Putamen (tissue), 1 donor: ENCODE results near the gene SYNDIG1.

Experiments
- DNase-seq: peaks from one replicate; pipeline ENCODE4 v3.0.0-alpha.2; 2016; ENCODE audit warnings: low spot score

The SYNDIG1 gene

GRCh38 chr20:24694157-24694726 is 224.8 kb downstream of the SYNDIG1 start:
- DNase-seq, result no peak

GRCh38 chr20:24694727-24695528 is 225.5 kb downstream of the SYNDIG1 start:
- DNase-seq, result no peak

- no peak for DNase-seq
Observed at GRCh38 chr20:24695529-24696225, 226.2 kb downstream of the SYNDIG1 start.

- no peak for DNase-seq
Observed at GRCh38 chr20:24696396-24696795, 227.0 kb downstream of the SYNDIG1 start.

GRCh38 chr20:24697411-24697810 is 228.0 kb downstream of the SYNDIG1 start:
- DNase-seq, result no peak

- no peak for DNase-seq
Observed at GRCh38 chr20:24698189-24698588, 228.8 kb downstream of the SYNDIG1 start.

GRCh38 chr20:24698706-24699206 is 229.3 kb downstream of the SYNDIG1 start:
- DNase-seq, result no peak

- peak; percentile 77 for DNase-seq
Observed at GRCh38 chr20:24699321-24700165, 230.1 kb downstream of the SYNDIG1 start.

- no peak for DNase-seq
Observed at GRCh38 chr20:24700166-24700860, 230.9 kb downstream of the SYNDIG1 start.

- DNase-seq, result no peak
Observed at GRCh38 chr20:24701027-24701426, 231.6 kb downstream of the SYNDIG1 start.

GRCh38 chr20:24701668-24702067 is 232.2 kb downstream of the SYNDIG1 start:
- DNase-seq, result no peak

- no peak for DNase-seq
Observed at GRCh38 chr20:24702501-24703283, 233.3 kb downstream of the SYNDIG1 start.

GRCh38 chr20:24703284-24703610 is 233.8 kb downstream of the SYNDIG1 start:
- no peak for DNase-seq

- DNase-seq, result no peak
Observed at GRCh38 chr20:24704899-24705298, 235.5 kb downstream of the SYNDIG1 start.

- DNase-seq, result no peak
Observed at GRCh38 chr20:24705486-24705885, 236.1 kb downstream of the SYNDIG1 start.

GRCh38 chr20:24708411-24709295 is 239.2 kb downstream of the SYNDIG1 start:
- no peak for DNase-seq
